ENCODE results near the gene NEUROD2.

The NEUROD2 gene

DNA sequence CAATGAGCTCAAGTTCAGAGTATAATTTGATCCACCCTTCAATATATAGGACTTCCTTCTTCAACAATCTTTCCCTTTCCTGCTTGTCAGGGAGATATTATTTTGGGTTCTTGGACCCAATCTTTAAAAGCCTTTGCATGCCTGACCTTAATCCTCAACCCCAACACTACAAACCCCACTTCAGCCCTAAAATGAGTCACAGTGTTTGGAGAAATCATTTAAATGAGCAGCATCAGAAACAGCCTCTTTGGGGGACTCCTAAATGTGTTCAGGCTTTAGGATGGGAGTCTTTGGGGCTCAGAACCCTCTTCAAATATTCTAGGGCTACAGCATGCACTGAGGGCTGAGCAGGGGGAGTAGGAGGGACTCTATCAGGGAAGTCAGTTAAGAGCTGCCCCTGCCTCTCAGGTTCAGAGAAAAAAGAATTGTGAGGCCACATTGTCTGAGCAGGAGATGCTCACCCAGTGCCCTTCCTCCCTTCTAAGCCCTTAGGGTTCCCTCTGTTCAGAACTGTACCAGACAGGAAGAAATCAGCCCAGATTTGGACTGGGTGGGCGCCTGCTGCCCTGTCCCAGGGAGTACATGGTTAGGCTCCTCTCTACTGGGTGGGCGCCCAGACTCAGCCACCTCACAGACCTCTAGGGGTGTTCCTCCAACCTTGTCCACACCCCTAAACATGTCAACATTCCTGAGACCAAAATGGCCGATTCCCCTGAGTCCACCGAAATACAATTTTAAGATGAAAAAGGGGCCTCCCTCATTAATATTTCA lies 5.0 kb downstream of the NEUROD2 start:
- no peaks in the 10 kb centered on the region for H3K36me3 ChIP-seq
- H3K9me3 ChIP-seq = no peaks in the 10 kb centered on the region
- no peak overlapping the region for H3K4me3 ChIP-seq (ENCODE audit: low read depth, low read length)
- DNase-seq = no peak
- H3K4me1 ChIP-seq = peaks cover 6% of the 10 kb centered on the region
- TF ChIP-seq CTCF (IDR thresholded peaks at IDR 0.05; ENCODE audit: low read depth, low read length) = no peak
- H3K27me3 ChIP-seq = peaks cover 100% of the 10 kb centered on the region

- H3K4me3 ChIP-seq (ENCODE audit: low read depth, low read length) = no peak overlapping the region
- H3K27me3 ChIP-seq = peaks cover 100% of the 10 kb centered on the region
- DNase-seq = no peak
- no peak for TF ChIP-seq CTCF (IDR thresholded peaks at IDR 0.05; ENCODE audit: low read depth, low read length)
- H3K36me3 ChIP-seq = no peaks in the 10 kb centered on the region
- H3K4me1 ChIP-seq = peaks cover 6% of the 10 kb centered on the region
- H3K9me3 ChIP-seq = no peaks in the 10 kb centered on the region
Measured at GRCh38 chr17:39601758-39602532, 5.8 kb downstream of the NEUROD2 start.

- Histone ChIP-seq H3K27me3 (peaks cover 100% of the 10 kb centered on the region), H3K4me1 (peaks cover 6% of the 10 kb centered on the region), H3K36me3 (no peaks in the 10 kb centered on the region), H3K9me3 (no peaks in the 10 kb centered on the region), H3K4me3 (ENCODE audit: low read depth, low read length) (no peak overlapping the region)
- DNase-seq = no peak
- TF ChIP-seq CTCF (IDR thresholded peaks at IDR 0.05; ENCODE audit: low read depth, low read length) = no peak
Measured at GRCh38 chr17:39600997-39601597, 6.6 kb downstream of the NEUROD2 start.

DNA sequence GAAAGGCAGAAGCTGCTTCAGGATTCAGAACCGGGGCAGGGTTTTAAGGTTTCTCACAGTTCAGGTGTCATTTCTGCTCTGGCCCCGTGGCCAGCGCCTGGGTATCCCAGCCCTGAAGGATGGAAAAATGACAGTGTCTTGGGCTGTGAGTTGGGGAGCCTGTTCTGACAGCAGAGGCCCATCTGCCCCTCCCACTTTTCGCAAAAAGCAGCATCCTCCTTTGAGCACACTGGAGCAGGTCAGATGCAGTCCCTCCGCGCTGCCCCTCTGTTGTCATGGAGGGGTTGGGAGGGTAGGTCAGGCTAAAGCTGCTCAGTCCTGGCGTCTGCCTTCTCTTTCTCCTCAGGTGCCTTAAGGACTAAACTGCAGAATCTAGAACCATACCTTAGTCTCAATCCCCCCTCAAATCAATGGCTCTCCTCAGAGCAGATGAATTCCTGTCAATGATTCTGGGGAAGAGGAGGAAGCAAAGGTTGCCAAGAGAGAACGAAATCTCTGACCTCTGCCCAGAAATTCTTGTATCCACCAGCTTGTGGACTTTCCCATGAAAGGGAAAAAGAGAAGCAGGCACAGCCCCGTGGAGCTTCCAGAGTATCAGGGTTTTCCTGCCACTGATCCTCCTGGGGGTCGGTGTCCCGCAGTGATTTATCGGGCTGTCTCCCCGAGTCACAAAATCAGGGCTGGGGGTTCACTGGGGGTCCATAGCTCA lies 7.3 kb downstream of the NEUROD2 start:
- H3K27me3 ChIP-seq = peaks cover 100% of the 10 kb centered on the region
- no peaks in the 10 kb centered on the region for H3K36me3 ChIP-seq
- H3K4me3 ChIP-seq (ENCODE audit: low read depth, low read length) = no peak overlapping the region
- TF ChIP-seq CTCF (IDR thresholded peaks at IDR 0.05; ENCODE audit: low read depth, low read length) = no peak
- no peaks in the 10 kb centered on the region for H3K9me3 ChIP-seq
- no peak for DNase-seq
- H3K4me1 ChIP-seq = peaks cover 6% of the 10 kb centered on the region

GRCh38 chr17:39599665-39600231 lies 8.0 kb downstream of the NEUROD2 start:
- TF ChIP-seq CTCF (IDR thresholded peaks at IDR 0.05; ENCODE audit: low read depth, low read length) = no peak
- Histone ChIP-seq H3K4me3 (ENCODE audit: low read depth, low read length) (no peak overlapping the region), H3K4me1 (peaks cover 6% of the 10 kb centered on the region), H3K27me3 (peaks cover 100% of the 10 kb centered on the region), H3K36me3 (no peaks in the 10 kb centered on the region), H3K9me3 (no peaks in the 10 kb centered on the region)
- no peak for DNase-seq
